ENCODE measurements around the gene ZNF91. TPM values are rescaled to one million over a fixed set of nuclear protein-coding genes. Genes with fewer than 3 reads are reported as not detected.

ZNF91 gene
- total and polyA plus RNA-seq, 2 of the 4 experiments (the other 2 are of a cell fraction), result 7.9 to 17.0 TPM

DNA sequence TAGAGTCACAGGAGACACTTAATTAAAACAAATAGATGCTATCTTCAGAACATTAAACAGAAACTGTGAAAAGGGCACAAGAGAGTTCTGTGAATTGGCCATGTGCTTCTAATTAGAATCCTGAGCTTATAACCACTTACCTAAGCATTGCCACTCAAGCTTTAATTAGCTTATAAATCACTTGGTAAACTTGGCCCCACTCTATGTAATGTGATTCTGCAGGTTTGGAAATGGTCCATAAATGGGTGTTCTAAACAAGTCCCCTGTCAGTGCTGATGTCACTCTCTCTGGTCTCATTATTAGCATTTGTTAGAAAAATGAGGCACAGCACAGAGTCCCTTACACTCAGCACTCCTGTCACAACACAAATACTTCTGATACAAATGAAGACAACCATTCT, 18.0 kb downstream of the ZNF91 start:
- CTCF ChIA-PET, result no interaction called here
- no peak overlapping the region for H4K91ac ChIP-seq (ENCODE audit: insufficient read depth, low read depth, low read length)

More for the DNA sequence above, 18.0 kb downstream of the ZNF91 start:
- Histone ChIP-seq H4K8ac (ENCODE audit: low read depth in 2 of 2, low read length in 2 of 2) (no peak overlapping the region), H3K14ac (replicated peaks; ENCODE audit: low read depth, low read length) (no peak overlapping the region), H2AFZ (replicated peaks; ENCODE audit: low read length, poor library complexity) (no peak overlapping the region), H3K4me3 (ENCODE audit: insufficient read depth, low read depth, low read length) (no peak overlapping the region), H3K27me3 (ENCODE audit: control insufficient read depth, insufficient read depth, low read length) (no peaks in the 10 kb centered on the region), H3K56ac (ENCODE audit: extremely low read depth, insufficient read depth, low read length) (no peak overlapping the region), H3K9me1 (ENCODE audit: insufficient read depth, low read length) (no peaks in the 10 kb centered on the region), H2BK5ac (ENCODE audit: low read depth, low read length, poor library complexity, severe bottlenecking) (no peak overlapping the region), H3K9me3 (ENCODE audit: control insufficient read depth, insufficient read depth, low read length) (peaks cover 46% of the 10 kb centered on the region), H2BK120ac (ENCODE audit: low read depth, low read length) (no peak overlapping the region), H3K4me2 (ENCODE audit: low read depth, low read length) (no peak overlapping the region), H3K23ac (ENCODE audit: low read depth, low read length) (no peak overlapping the region), H3K4ac (ENCODE audit: low read depth, low read length) (no peak overlapping the region), H2BK20ac (ENCODE audit: low read depth, low read length) (no peak overlapping the region), H3K9ac (ENCODE audit: low read depth, low read length) (no peak overlapping the region), H3K36me3 (ENCODE audit: control insufficient read depth, insufficient read depth, low read length) (peaks cover 32% of the 10 kb centered on the region), H2AK9ac (replicated peaks; ENCODE audit: low read depth, low read length, poor library complexity) (no peak overlapping the region), H4K20me1 (ENCODE audit: insufficient read depth, low read length) (no peaks in the 10 kb centered on the region), H3K79me1 (ENCODE audit: low read depth in 1 of 2, low read length in 2 of 2) (peaks cover 3 to 19% of the 10 kb centered on the region in 2 experiments; a peak in 3 of 4 replicates), H4K5ac (ENCODE audit: low read depth, low read length) (no peak overlapping the region), H2BK15ac (ENCODE audit: low read depth, low read length) (no peak overlapping the region), H3K18ac (ENCODE audit: low read depth, low read length) (no peak overlapping the region), H3K27ac (ENCODE audit: insufficient read depth, low read length) (no peak overlapping the region), H2AK5ac (ENCODE audit: low read depth, low read length) (no peak overlapping the region), H3K4me1 (ENCODE audit: control insufficient read depth, insufficient read depth, low read length) (no peaks in the 10 kb centered on the region)
- intact Hi-C loops (cut with micrococcal nuclease) (no loop called here), dilution Hi-C loops (cut with HindIII; ENCODE audit: low sequenced_read_pairs, unreplicated experiment) (no loop called here), in situ Hi-C loops (cut with MboI; ENCODE audit: low sequenced_read_pairs) (no loop called here)
- no peak for DNase-seq
- no peak for ATAC-seq (ENCODE audit: low read depth)
- no TSS peak for BruUV-seq (replicated peaks)
- POLR2A ChIA-PET (ENCODE audit: unreplicated experiment), result no interaction called here
- TF ChIP-seq RAD21 (IDR thresholded peaks at IDR 0.05; ENCODE audit: low read length) (no peak), POLR2A (IDR thresholded peaks at IDR 0.05; ENCODE audit: low read depth, low read length) (no peak), CTCF (conservative IDR thresholded peaks at IDR 0.05; ENCODE audit: low read depth, low read length) (no peak), SMC3 (IDR thresholded peaks at IDR 0.05; ENCODE audit: low read depth, low read length) (no peak), RCOR1 (IDR thresholded peaks at IDR 0.05; ENCODE audit: insufficient replicate concordance, low read length) (no peak), CHD1 (IDR thresholded peaks at IDR 0.05; ENCODE audit: low read depth, low read length) (no peak), MXI1 (IDR thresholded peaks at IDR 0.05; ENCODE audit: borderline replicate concordance, low read depth, low read length) (no peak)
- TF ChIP-seq, protein P1, sequence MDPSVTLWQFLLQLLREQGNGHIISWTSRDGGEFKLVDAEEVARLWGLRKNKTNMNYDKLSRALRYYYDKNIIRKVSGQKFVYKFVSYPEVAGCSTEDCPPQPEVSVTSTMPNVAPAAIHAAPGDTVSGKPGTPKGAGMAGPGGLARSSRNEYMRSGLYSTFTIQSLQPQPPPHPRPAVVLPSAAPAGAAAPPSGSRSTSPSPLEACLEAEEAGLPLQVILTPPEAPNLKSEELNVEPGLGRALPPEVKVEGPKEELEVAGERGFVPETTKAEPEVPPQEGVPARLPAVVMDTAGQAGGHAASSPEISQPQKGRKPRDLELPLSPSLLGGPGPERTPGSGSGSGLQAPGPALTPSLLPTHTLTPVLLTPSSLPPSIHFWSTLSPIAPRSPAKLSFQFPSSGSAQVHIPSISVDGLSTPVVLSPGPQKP (IDR thresholded peaks at IDR 0.05; ENCODE audit: borderline replicate concordance, low read depth, low read length), result no peak
